ENCODE measurements around the gene GPRASP1. TPM values are rescaled to one million over a fixed set of nuclear protein-coding genes. Genes with fewer than 3 reads are reported as not detected.

The GPRASP1 gene
- total RNA-seq: 1 to 10 TPM; 4.0 to 4.1 TPM

- DNase-seq: peak; percentile 55
- Mint-ChIP-seq H3K27me3 (no peaks in the 10 kb centered on the region), H3K36me3 (peaks cover 3% of the 10 kb centered on the region), H3K9me3 (no peaks in the 10 kb centered on the region), H3K4me3 (peak within 1 kb of the TSS; percentile 90), H3K4me1 (ENCODE audit: low read depth) (peaks cover 16% of the 10 kb centered on the region), H3K27ac (peak within 1 kb of the TSS; percentile 82)
- CTCF ChIA-PET: no interaction called here
- POLR2A ChIA-PET: no interaction called here
- intact Hi-C loops (cut with micrococcal nuclease): loop anchor here (5.0 to 10.0 kb wide), 5 partner anchors 61 to 1247 kb away; partner anchors contain the start of genes GLA, GPRASP2, HNRNPH2 and MORF4L2
Measured at GRCh38 chrX:102651242-102652011, at the start of gene GPRASP1. GPRASP1 (plus strand) TSS chrX:102651483; CDS start chrX:102653914, 2,431 bp downstream.

- DNase-seq: no peak
- H3K4me3 Mint-ChIP-seq: no peak overlapping the region
- POLR2A ChIA-PET: no interaction called here
- no peaks in the 10 kb centered on the region for H3K9me3 Mint-ChIP-seq
- CTCF ChIA-PET: interaction anchor here (1.1 kb wide), 1 partner anchor 11 kb away, joined by 3 read pairs; no protein-coding TSS in a partner anchor
- intact Hi-C loops (cut with micrococcal nuclease): no loop called here
- H3K36me3 Mint-ChIP-seq: peaks cover 12% of the 10 kb centered on the region
- peaks cover 37% of the 10 kb centered on the region for H3K4me1 Mint-ChIP-seq (ENCODE audit: low read depth)
- no peaks in the 10 kb centered on the region for H3K27me3 Mint-ChIP-seq
- no peak overlapping the region for H3K27ac Mint-ChIP-seq
Measured at GRCh38 chrX:102604327-102604726, 47.0 kb upstream of the GPRASP1 start.

GRCh38 chrX:102606115-102606514, 45.2 kb upstream of the GPRASP1 start:
- peaks cover 30% of the 10 kb centered on the region for H3K4me1 Mint-ChIP-seq (ENCODE audit: low read depth)
- no peaks in the 10 kb centered on the region for H3K9me3 Mint-ChIP-seq
- ChIA-PET CTCF (no interaction called here), POLR2A (no interaction called here)
- DNase-seq: no peak
- intact Hi-C loops (cut with micrococcal nuclease): no loop called here
- no peaks in the 10 kb centered on the region for H3K27me3 Mint-ChIP-seq
- no peak overlapping the region for H3K4me3 Mint-ChIP-seq
- H3K27ac Mint-ChIP-seq: no peak overlapping the region
- H3K36me3 Mint-ChIP-seq: peaks cover 20% of the 10 kb centered on the region

- POLR2A ChIA-PET: no interaction called here
- Mint-ChIP-seq H3K4me1 (ENCODE audit: low read depth) (peaks cover 16% of the 10 kb centered on the region), H3K36me3 (peaks cover 22% of the 10 kb centered on the region), H3K27me3 (no peaks in the 10 kb centered on the region), H3K27ac (no peak overlapping the region), H3K4me3 (no peak overlapping the region), H3K9me3 (peaks cover 6% of the 10 kb centered on the region)
- CTCF ChIA-PET: no interaction called here
- intact Hi-C loops (cut with micrococcal nuclease): no loop called here
- DNase-seq: no peak
Measured at GRCh38 chrX:102610905-102611304, 40.4 kb upstream of the GPRASP1 start.

- no peak overlapping the region for H3K27ac Mint-ChIP-seq
Measured at GRCh38 chrX:102624105-102624504, 27.2 kb upstream of the GPRASP1 start.

GRCh38 chrX:102627640-102628039, 23.6 kb upstream of the GPRASP1 start:
- Mint-ChIP-seq H3K27me3 (no peaks in the 10 kb centered on the region), H3K4me3 (no peak overlapping the region), H3K27ac (no peak overlapping the region), H3K36me3 (peaks cover 15% of the 10 kb centered on the region), H3K4me1 (ENCODE audit: low read depth) (peaks cover 15% of the 10 kb centered on the region), H3K9me3 (no peaks in the 10 kb centered on the region)
- ChIA-PET POLR2A (no interaction called here), CTCF (no interaction called here)
- intact Hi-C loops (cut with micrococcal nuclease): no loop called here
- no peak for DNase-seq

More at GRCh38 chrX:102624105-102624504, 27.2 kb upstream of the GPRASP1 start:
- CTCF ChIA-PET: no interaction called here
- peaks cover 25% of the 10 kb centered on the region for H3K9me3 Mint-ChIP-seq
- H3K4me1 Mint-ChIP-seq (ENCODE audit: low read depth): peaks cover 15% of the 10 kb centered on the region
- DNase-seq: no peak
- POLR2A ChIA-PET: no interaction called here
- no peaks in the 10 kb centered on the region for H3K27me3 Mint-ChIP-seq
- peaks cover 37% of the 10 kb centered on the region for H3K36me3 Mint-ChIP-seq
- intact Hi-C loops (cut with micrococcal nuclease): no loop called here
- H3K4me3 Mint-ChIP-seq: no peak overlapping the region

- intact Hi-C loops (cut with micrococcal nuclease): no loop called here
- Mint-ChIP-seq H3K9me3 (peaks cover 7% of the 10 kb centered on the region), H3K36me3 (peaks cover 14% of the 10 kb centered on the region), H3K27me3 (no peaks in the 10 kb centered on the region), H3K27ac (no peak overlapping the region), H3K4me1 (ENCODE audit: low read depth) (no peaks in the 10 kb centered on the region), H3K4me3 (no peak overlapping the region)
- POLR2A ChIA-PET: no interaction called here
- CTCF ChIA-PET: no interaction called here
- DNase-seq: no peak
Measured at GRCh38 chrX:102637561-102637960, 13.7 kb upstream of the GPRASP1 start.

GRCh38 chrX:102650903-102651241, 411 bp upstream of the GPRASP1 start:
- ChIA-PET CTCF (no interaction called here), POLR2A (no interaction called here)
- H3K4me1 Mint-ChIP-seq (ENCODE audit: low read depth): peaks cover 14% of the 10 kb centered on the region
- H3K36me3 Mint-ChIP-seq: peaks cover 3% of the 10 kb centered on the region
- no peak for DNase-seq
- intact Hi-C loops (cut with micrococcal nuclease): loop anchor here (5.0 to 10.0 kb wide), 5 partner anchors 61 to 1246 kb away; partner anchors contain the start of genes GLA, GPRASP2, HNRNPH2 and MORF4L2
- peak overlapping the region; percentile 90 for H3K4me3 Mint-ChIP-seq
- H3K27ac Mint-ChIP-seq: no peak overlapping the region
- H3K9me3 Mint-ChIP-seq: no peaks in the 10 kb centered on the region
- H3K27me3 Mint-ChIP-seq: no peaks in the 10 kb centered on the region

- peak; percentile 69 for DNase-seq
- peak overlapping the region; percentile 75 for H3K27ac Mint-ChIP-seq
- H3K9me3 Mint-ChIP-seq: no peaks in the 10 kb centered on the region
- H3K27me3 Mint-ChIP-seq: no peaks in the 10 kb centered on the region
- peak overlapping the region; percentile 90 for H3K4me3 Mint-ChIP-seq
- POLR2A ChIA-PET: no interaction called here
- CTCF ChIA-PET: no interaction called here
- H3K4me1 Mint-ChIP-seq (ENCODE audit: low read depth): peaks cover 16% of the 10 kb centered on the region
- intact Hi-C loops (cut with micrococcal nuclease): loop anchor here (5.0 to 10.0 kb wide), 5 partner anchors 60 to 1247 kb away; partner anchors contain the start of genes GLA, GPRASP2, HNRNPH2 and MORF4L2
- H3K36me3 Mint-ChIP-seq: no peaks in the 10 kb centered on the region
Measured at GRCh38 chrX:102652031-102652688, 877 bp downstream of the GPRASP1 start.

- Mint-ChIP-seq H3K4me1 (ENCODE audit: low read depth) (peaks cover 24% of the 10 kb centered on the region), H3K27ac (no peak overlapping the region), H3K9me3 (no peaks in the 10 kb centered on the region), H3K4me3 (no peak overlapping the region), H3K27me3 (no peaks in the 10 kb centered on the region), H3K36me3 (no peaks in the 10 kb centered on the region)
- intact Hi-C loops (cut with micrococcal nuclease): loop anchor here (5.0 to 10.0 kb wide), 5 partner anchors 58 to 1250 kb away; partner anchors contain the start of genes GLA, GPRASP2, HNRNPH2 and MORF4L2
- DNase-seq: no peak
- POLR2A ChIA-PET: no interaction called here
- CTCF ChIA-PET: no interaction called here
Measured at GRCh38 chrX:102654696-102655095, 3.4 kb downstream of the GPRASP1 start.

- CTCF ChIA-PET: no interaction called here
- no peaks in the 10 kb centered on the region for H3K9me3 Mint-ChIP-seq
- peaks cover 2% of the 10 kb centered on the region for H3K36me3 Mint-ChIP-seq
- H3K4me1 Mint-ChIP-seq (ENCODE audit: low read depth): peaks cover 19% of the 10 kb centered on the region
- H3K27me3 Mint-ChIP-seq: no peaks in the 10 kb centered on the region
- no peak for DNase-seq
- peak overlapping the region; percentile 20 for H3K4me3 Mint-ChIP-seq
- POLR2A ChIA-PET: no interaction called here
- H3K27ac Mint-ChIP-seq: no peak overlapping the region
- intact Hi-C loops (cut with micrococcal nuclease): loop anchor here (2.0 to 10.0 kb wide), 6 partner anchors 60 to 1254 kb away; partner anchors contain the start of genes ARMCX5, GLA, HNRNPH2 and MORF4L2
Measured at GRCh38 chrX:102658556-102658955, 7.3 kb downstream of the GPRASP1 start.

All from activated CD4-positive, alpha-beta memory T cell treated with anti-CD3 and anti-CD28 coated beads for 36 hours (primary cell).